ENCODE data around the gene CST7.
"Not testable (repeated sequence)": the region's sequence is repeated elsewhere in the genome, so short reads cannot be mapped to it uniquely, and the experiment has no call there.

The CST7 gene

DNA sequence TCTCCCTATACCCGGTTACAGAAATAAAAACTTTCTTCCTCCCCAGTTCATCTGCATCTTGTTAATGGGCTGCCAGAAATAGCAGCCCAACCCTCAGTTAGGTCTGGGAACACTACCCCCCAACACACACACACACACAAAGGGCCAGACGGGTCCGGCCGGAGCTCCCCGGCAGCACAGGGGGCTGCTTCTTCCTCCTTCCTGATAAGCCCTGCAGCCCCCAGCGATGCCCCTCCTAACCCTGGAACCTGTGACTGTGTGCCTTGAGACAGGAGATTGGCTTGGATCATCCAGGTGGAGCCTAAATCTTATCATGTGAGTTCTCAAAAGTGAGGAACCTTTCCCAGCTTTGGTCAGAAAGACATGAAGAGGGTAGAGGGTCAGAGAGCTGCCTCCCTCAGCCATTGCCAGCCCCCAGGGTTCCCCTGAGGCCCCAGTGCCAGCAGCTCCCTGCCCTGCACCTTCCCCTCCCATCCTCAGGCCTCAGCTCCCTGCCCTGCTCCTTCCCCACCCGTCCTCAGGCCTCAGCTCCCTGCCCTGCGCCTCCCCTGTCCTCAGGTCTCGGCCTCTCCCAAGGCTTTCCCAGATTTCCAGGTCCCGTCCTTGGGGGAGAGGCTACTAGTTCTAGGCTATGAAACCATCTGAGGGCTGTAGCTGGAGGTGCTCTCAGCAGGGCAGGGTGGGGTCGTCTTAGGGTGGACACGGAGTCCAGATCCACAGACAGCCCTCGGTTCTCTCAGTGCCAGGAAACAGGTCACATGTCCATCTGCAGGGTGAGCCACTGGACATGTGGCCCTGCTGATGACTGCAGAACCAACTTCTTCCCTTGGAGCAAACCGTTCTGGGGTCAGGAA lies 34.5 kb upstream of the CST7 start:
- no peaks in the 10 kb centered on the region for H3K36me3 ChIP-seq (ENCODE audit: control insufficient read depth, insufficient read depth, low read length)
- no peak overlapping the region for H3K4me3 ChIP-seq (ENCODE audit: insufficient read depth, low read depth, low read length)
- peaks cover 6% of the 10 kb centered on the region for H3K4me1 ChIP-seq (ENCODE audit: control insufficient read depth, insufficient read depth, low read length)
- H3K9me3 ChIP-seq (ENCODE audit: control insufficient read depth, low read length): no peaks in the 10 kb centered on the region
- H3K27ac ChIP-seq (ENCODE audit: insufficient read depth, low read depth, low read length, poor library complexity, severe bottlenecking): no peak overlapping the region
- 86 to 88% methylated on average over 14 of the region's 14 CpGs for WGBS, 2 experiments
- no peaks in the 10 kb centered on the region for H3K27me3 ChIP-seq (ENCODE audit: control insufficient read depth, insufficient read depth, low read length, poor library complexity, severe bottlenecking)

- Histone ChIP-seq H3K27me3 (ENCODE audit: control insufficient read depth, insufficient read depth, low read length, poor library complexity, severe bottlenecking) (no peaks in the 10 kb centered on the region), H3K9me3 (ENCODE audit: control insufficient read depth, low read length) (no peaks in the 10 kb centered on the region), H3K36me3 (ENCODE audit: control insufficient read depth, insufficient read depth, low read length) (no peaks in the 10 kb centered on the region), H3K4me3 (ENCODE audit: insufficient read depth, low read depth, low read length) (no peak overlapping the region), H3K4me1 (ENCODE audit: control insufficient read depth, insufficient read depth, low read length) (peaks cover 6% of the 10 kb centered on the region), H3K27ac (ENCODE audit: insufficient read depth, low read depth, low read length, poor library complexity, severe bottlenecking) (no peak overlapping the region)
- WGBS, 2 experiments: 90 to 91% methylated on average over 9 of the region's 9 CpGs
These were observed 33.6 kb upstream of the CST7 start for GRCh38 chr20:24915440-24915839.

DNA sequence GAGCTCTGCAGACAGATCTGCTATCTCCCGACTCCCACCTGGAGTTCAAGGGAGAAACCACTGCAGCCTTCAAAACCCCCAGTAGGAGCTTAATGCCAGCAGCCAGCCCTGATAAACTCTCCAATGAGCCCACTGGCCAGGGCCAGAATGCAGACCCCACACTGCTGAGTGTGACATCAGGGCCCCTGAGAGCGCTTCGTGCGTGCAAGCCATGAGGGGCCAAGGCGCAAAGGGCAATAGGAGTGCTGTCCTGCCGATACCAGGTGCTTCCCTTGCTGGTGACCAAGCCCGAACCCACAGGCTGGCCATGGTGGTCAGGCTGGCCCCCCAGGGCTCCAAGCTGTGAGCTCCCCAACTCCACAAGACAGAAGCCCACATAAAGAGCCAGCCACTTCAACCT lies 33.2 kb upstream of the CST7 start:
- no peaks in the 10 kb centered on the region for H3K9me3 ChIP-seq (ENCODE audit: control insufficient read depth, low read length)
- H3K36me3 ChIP-seq (ENCODE audit: control insufficient read depth, insufficient read depth, low read length): no peaks in the 10 kb centered on the region
- H3K27me3 ChIP-seq (ENCODE audit: control insufficient read depth, insufficient read depth, low read length, poor library complexity, severe bottlenecking): no peaks in the 10 kb centered on the region
- H3K4me3 ChIP-seq (ENCODE audit: insufficient read depth, low read depth, low read length): no peak overlapping the region
- WGBS, 2 experiments: 95% methylated on average over 7 of the region's 7 CpGs
- H3K4me1 ChIP-seq (ENCODE audit: control insufficient read depth, insufficient read depth, low read length): peaks cover 6% of the 10 kb centered on the region
- no peak overlapping the region for H3K27ac ChIP-seq (ENCODE audit: insufficient read depth, low read depth, low read length, poor library complexity, severe bottlenecking)

DNA sequence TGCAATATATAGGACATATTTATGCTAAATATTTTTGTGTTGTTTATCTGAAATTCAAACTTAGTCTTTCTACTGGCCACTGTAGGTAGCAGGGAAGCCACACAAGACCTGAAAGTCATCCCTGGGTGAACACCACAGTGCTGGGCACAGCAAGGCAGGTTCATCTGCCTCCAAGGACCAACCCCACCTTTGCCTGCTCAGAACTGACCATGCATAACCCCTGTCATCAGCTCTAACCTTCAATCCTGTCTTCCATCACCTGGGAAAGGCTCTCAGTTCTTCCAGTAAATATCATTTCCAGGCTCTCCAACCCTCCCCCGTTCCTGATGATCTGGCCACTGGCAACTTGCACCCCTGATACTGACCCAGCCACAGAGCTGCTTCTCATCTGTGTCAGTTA lies 32.7 kb upstream of the CST7 start:
- H3K4me1 ChIP-seq (ENCODE audit: control insufficient read depth, insufficient read depth, low read length): peaks cover 6% of the 10 kb centered on the region
- no peaks in the 10 kb centered on the region for H3K27me3 ChIP-seq (ENCODE audit: control insufficient read depth, insufficient read depth, low read length, poor library complexity, severe bottlenecking)
- no peak overlapping the region for H3K4me3 ChIP-seq (ENCODE audit: insufficient read depth, low read depth, low read length)
- H3K36me3 ChIP-seq (ENCODE audit: control insufficient read depth, insufficient read depth, low read length): no peaks in the 10 kb centered on the region
- no peaks in the 10 kb centered on the region for H3K9me3 ChIP-seq (ENCODE audit: control insufficient read depth, low read length)
- WGBS, 2 experiments: 90 to 96% methylated on average over 1 of the region's 1 CpG
- H3K27ac ChIP-seq (ENCODE audit: insufficient read depth, low read depth, low read length, poor library complexity, severe bottlenecking): no peak overlapping the region

GRCh38 chr20:24917056-24917455 lies 32.0 kb upstream of the CST7 start:
- H3K27ac ChIP-seq (ENCODE audit: insufficient read depth, low read depth, low read length, poor library complexity, severe bottlenecking): no peak overlapping the region
- H3K4me1 ChIP-seq (ENCODE audit: control insufficient read depth, insufficient read depth, low read length): peaks cover 6% of the 10 kb centered on the region
- H3K9me3 ChIP-seq (ENCODE audit: control insufficient read depth, low read length): no peaks in the 10 kb centered on the region
- no peak overlapping the region for H3K4me3 ChIP-seq (ENCODE audit: insufficient read depth, low read depth, low read length)
- no peaks in the 10 kb centered on the region for H3K36me3 ChIP-seq (ENCODE audit: control insufficient read depth, insufficient read depth, low read length)
- no peaks in the 10 kb centered on the region for H3K27me3 ChIP-seq (ENCODE audit: control insufficient read depth, insufficient read depth, low read length, poor library complexity, severe bottlenecking)
- WGBS, 2 experiments: 81% methylated on average over 7 of the region's 7 CpGs

DNA sequence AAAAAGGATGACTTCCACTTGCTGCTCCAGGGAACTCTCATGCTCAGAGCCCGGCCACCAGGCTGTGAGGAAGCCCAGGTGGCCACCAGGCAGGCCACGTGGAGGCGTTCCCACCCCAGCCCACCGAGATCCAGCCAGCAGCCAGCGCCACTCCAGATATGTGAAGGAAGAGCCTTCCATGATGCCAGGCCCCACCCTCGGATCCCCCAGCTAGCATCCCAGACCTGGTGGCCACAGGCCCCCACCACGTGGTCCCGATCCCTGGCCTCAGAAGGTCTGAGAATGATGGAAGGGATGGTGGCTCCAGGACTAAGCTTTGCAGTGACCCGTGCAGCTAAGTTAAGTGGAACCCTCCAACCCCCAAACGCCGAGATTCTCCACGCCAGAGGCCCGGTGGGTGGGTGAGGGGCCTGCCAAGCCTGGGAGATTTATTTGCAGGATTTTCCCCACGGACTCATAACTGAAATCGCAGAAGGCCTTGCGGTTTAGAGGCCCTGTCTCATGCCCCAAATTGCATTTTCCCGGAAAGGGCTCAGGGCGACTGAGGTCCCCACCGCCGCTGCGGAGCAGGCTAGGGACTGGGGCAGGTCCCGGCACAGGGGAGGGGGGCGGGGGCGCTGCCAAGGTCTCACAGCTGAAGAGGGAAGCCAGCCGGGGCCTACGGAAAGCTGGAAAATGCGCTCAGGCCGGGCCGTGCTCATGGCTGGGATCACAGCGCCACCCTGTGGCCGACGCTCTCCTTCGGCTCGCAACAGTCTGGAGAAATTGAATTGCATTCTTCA lies 31.1 kb upstream of the CST7 start:
- Histone ChIP-seq H3K4me1 (ENCODE audit: control insufficient read depth, insufficient read depth, low read length) (peaks cover 6% of the 10 kb centered on the region), H3K27me3 (ENCODE audit: control insufficient read depth, insufficient read depth, low read length, poor library complexity, severe bottlenecking) (no peaks in the 10 kb centered on the region), H3K9me3 (ENCODE audit: control insufficient read depth, low read length) (no peaks in the 10 kb centered on the region), H3K27ac (ENCODE audit: insufficient read depth, low read depth, low read length, poor library complexity, severe bottlenecking) (no peak overlapping the region), H3K36me3 (ENCODE audit: control insufficient read depth, insufficient read depth, low read length) (no peaks in the 10 kb centered on the region), H3K4me3 (ENCODE audit: insufficient read depth, low read depth, low read length) (no peak overlapping the region)
- 41 to 42% methylated on average over 34 of the region's 34 CpGs for WGBS, 2 experiments

GRCh38 chr20:24918579-24919566 lies 30.2 kb upstream of the CST7 start:
- H3K4me3 ChIP-seq (ENCODE audit: insufficient read depth, low read depth, low read length): no peak overlapping the region
- H3K9me3 ChIP-seq (ENCODE audit: control insufficient read depth, low read length): no peaks in the 10 kb centered on the region
- WGBS, 2 experiments: 74 to 79% methylated on average over 14 to 17 of the region's 17 CpGs
- H3K4me1 ChIP-seq (ENCODE audit: control insufficient read depth, insufficient read depth, low read length): peaks cover 6% of the 10 kb centered on the region
- H3K27ac ChIP-seq (ENCODE audit: insufficient read depth, low read depth, low read length, poor library complexity, severe bottlenecking): no peak overlapping the region
- no peaks in the 10 kb centered on the region for H3K36me3 ChIP-seq (ENCODE audit: control insufficient read depth, insufficient read depth, low read length)
- no peaks in the 10 kb centered on the region for H3K27me3 ChIP-seq (ENCODE audit: control insufficient read depth, insufficient read depth, low read length, poor library complexity, severe bottlenecking)

DNA sequence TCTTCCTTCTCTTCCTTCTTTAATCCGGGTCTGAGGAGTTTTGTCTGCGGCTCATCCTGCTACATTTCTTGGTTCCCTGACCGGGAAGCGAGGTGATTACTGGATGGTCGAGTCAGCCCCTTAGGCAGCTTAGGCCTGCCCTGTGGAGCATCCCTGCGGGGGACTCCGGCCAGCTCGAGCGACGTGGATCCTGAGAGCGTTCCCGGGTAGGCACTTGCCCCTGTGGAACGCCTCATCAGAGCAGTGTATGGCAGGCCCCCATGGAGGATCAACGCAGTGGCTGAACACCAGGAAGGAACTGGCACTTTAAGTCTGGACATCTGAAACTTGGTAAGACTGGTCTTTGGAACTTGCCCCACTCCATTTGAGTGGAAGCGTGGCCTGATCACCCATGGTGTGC lies 29.4 kb upstream of the CST7 start:
- WGBS, 2 experiments: 86 to 87% methylated on average over 15 of the region's 15 CpGs
- H3K36me3 ChIP-seq (ENCODE audit: control insufficient read depth, insufficient read depth, low read length); H3K4me3 ChIP-seq (ENCODE audit: insufficient read depth, low read depth, low read length); H3K9me3 ChIP-seq (ENCODE audit: control insufficient read depth, low read length); H3K4me1 ChIP-seq (ENCODE audit: control insufficient read depth, insufficient read depth, low read length); H3K27ac ChIP-seq (ENCODE audit: insufficient read depth, low read depth, low read length, poor library complexity, severe bottlenecking); H3K27me3 ChIP-seq (ENCODE audit: control insufficient read depth, insufficient read depth, low read length, poor library complexity, severe bottlenecking): not testable (repeated sequence)

GRCh38 chr20:24920706-24921105 lies 28.4 kb upstream of the CST7 start:
- WGBS, 2 experiments: 100% methylated on average over 1 of the region's 3 CpGs; no CpG with 5 or more reads in 1 of the 2 experiments
- not testable (repeated sequence) for H3K27me3 ChIP-seq (ENCODE audit: control insufficient read depth, insufficient read depth, low read length, poor library complexity, severe bottlenecking); H3K4me1 ChIP-seq (ENCODE audit: control insufficient read depth, insufficient read depth, low read length); H3K9me3 ChIP-seq (ENCODE audit: control insufficient read depth, low read length); H3K27ac ChIP-seq (ENCODE audit: insufficient read depth, low read depth, low read length, poor library complexity, severe bottlenecking); H3K4me3 ChIP-seq (ENCODE audit: insufficient read depth, low read depth, low read length); H3K36me3 ChIP-seq (ENCODE audit: control insufficient read depth, insufficient read depth, low read length)
